Measurements from ENCODE around the gene PSMC5. TPM values are rescaled to one million over a fixed set of nuclear protein-coding genes. Genes with fewer than 3 reads are reported as not detected.

Gene PSMC5
- total and polyA plus RNA-seq, 2 experiments from 2014 or later, result 93.1 to 199 TPM

- TF ChIP-seq, protein P1, sequence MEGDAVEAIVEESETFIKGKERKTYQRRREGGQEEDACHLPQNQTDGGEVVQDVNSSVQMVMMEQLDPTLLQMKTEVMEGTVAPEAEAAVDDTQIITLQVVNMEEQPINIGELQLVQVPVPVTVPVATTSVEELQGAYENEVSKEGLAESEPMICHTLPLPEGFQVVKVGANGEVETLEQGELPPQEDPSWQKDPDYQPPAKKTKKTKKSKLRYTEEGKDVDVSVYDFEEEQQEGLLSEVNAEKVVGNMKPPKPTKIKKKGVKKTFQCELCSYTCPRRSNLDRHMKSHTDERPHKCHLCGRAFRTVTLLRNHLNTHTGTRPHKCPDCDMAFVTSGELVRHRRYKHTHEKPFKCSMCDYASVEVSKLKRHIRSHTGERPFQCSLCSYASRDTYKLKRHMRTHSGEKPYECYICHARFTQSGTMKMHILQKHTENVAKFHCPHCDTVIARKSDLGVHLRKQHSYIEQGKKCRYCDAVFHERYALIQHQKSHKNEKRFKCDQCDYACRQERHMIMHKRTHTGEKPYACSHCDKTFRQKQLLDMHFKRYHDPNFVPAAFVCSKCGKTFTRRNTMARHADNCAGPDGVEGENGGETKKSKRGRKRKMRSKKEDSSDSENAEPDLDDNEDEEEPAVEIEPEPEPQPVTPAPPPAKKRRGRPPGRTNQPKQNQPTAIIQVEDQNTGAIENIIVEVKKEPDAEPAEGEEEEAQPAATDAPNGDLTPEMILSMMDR (conservative IDR thresholded peaks at IDR 0.05; ENCODE audit: low read depth in 2 of 2), result no peak
- no peak for TF ChIP-seq JUNB (IDR thresholded peaks at IDR 0.05; ENCODE audit: unreplicated experiment)
Observed at GRCh38 chr17:63817736-63818385, 9.4 kb upstream of the PSMC5 start (continued).

DNA sequence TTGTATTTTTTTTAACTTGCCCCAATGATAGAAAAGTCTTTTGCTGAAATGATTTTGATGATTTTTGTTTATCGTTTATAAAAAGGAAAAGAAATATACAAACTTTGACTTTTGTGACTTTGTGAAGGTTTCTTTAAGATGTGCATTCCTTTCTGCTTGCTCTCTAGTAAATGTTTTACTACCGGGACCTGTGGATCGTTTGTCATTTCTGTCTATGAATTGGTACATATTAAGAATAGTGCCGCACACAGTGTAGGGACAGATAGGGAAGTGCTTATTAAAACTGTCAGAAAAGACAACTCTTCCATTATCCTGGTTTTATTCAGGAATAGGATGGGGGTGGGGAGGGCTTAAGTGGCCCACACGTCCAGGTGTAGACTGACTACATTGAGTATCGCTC, 8.1 kb upstream of the PSMC5 start:
- Histone ChIP-seq H3K79me2 (replicated peaks; ENCODE audit: insufficient read depth) (no peaks in the 10 kb centered on the region; the same call in 1 of the 2 replicates), H2AFZ (no peak overlapping the region), H3K27me3 (ENCODE audit: insufficient read depth) (no peaks in the 10 kb centered on the region), H3K36me3 (ENCODE audit: insufficient read depth) (peaks cover 81% of the 10 kb centered on the region), H3K4me1 (ENCODE audit: insufficient read depth) (no peaks in the 10 kb centered on the region), H3K4me3 (no peak overlapping the region), H3K27ac (ENCODE audit: low read depth) (0 out of 2 replicates have a peak overlapping the region, but pooled peaks have one; percentile 33), H4K20me1 (replicated peaks; ENCODE audit: insufficient read depth) (peaks cover 65% of the 10 kb centered on the region), H3K4me2 (no peak overlapping the region), H3F3A (replicated peaks; ENCODE audit: low read depth) (peaks cover 50% of the 10 kb centered on the region), H3K9me2 (ENCODE audit: insufficient read depth) (no peaks in the 10 kb centered on the region)
- Mint-ChIP-seq H3K27me3 (ENCODE audit: insufficient read depth, low read depth, poor library complexity) (peaks cover 13% of the 10 kb centered on the region), H3K4me3 (no peak overlapping the region; the same call in 2 of the 3 replicates), H3K9me3 (no peaks in the 10 kb centered on the region; the same call in 2 of the 3 replicates), H3K36me3 (ENCODE audit: low read depth) (peaks cover 100% of the 10 kb centered on the region), H3K27ac (no peak overlapping the region), H3K4me1 (no peaks in the 10 kb centered on the region)
- ATAC-seq, result no peak
- no peak for DNase-seq (ENCODE audit: low spot score)
- TF ChIP-seq JUNB (IDR thresholded peaks at IDR 0.05; ENCODE audit: unreplicated experiment) (no peak), ETS1 (IDR thresholded peaks at IDR 0.05) (no peak), ZNF331 (CRISPR knock-in tag; IDR thresholded peaks at IDR 0.05; ENCODE audit: low read depth) (no peak), NANOG (IDR thresholded peaks at IDR 0.05; ENCODE audit: borderline replicate concordance) (no peak), STAT1 (IDR thresholded peaks at IDR 0.05; ENCODE audit: unreplicated experiment) (no peak), POLR2AphosphoS5 (IDR thresholded peaks at IDR 0.05; ENCODE audit: low read depth) (no peak), ZNF114 (CRISPR knock-in tag; IDR thresholded peaks at IDR 0.05) (no peak), CREB1 (CRISPR knock-in tag; IDR thresholded peaks at IDR 0.05; ENCODE audit: low read depth) (no peak), EZH2 (IDR thresholded peaks at IDR 0.05; ENCODE audit: low read depth, unreplicated experiment) (no peak)
- TF ChIP-seq, protein P1 (conservative IDR thresholded peaks at IDR 0.05; ENCODE audit: low read depth in 2 of 2), result no peak
- TF ChIP-seq, protein P2, sequence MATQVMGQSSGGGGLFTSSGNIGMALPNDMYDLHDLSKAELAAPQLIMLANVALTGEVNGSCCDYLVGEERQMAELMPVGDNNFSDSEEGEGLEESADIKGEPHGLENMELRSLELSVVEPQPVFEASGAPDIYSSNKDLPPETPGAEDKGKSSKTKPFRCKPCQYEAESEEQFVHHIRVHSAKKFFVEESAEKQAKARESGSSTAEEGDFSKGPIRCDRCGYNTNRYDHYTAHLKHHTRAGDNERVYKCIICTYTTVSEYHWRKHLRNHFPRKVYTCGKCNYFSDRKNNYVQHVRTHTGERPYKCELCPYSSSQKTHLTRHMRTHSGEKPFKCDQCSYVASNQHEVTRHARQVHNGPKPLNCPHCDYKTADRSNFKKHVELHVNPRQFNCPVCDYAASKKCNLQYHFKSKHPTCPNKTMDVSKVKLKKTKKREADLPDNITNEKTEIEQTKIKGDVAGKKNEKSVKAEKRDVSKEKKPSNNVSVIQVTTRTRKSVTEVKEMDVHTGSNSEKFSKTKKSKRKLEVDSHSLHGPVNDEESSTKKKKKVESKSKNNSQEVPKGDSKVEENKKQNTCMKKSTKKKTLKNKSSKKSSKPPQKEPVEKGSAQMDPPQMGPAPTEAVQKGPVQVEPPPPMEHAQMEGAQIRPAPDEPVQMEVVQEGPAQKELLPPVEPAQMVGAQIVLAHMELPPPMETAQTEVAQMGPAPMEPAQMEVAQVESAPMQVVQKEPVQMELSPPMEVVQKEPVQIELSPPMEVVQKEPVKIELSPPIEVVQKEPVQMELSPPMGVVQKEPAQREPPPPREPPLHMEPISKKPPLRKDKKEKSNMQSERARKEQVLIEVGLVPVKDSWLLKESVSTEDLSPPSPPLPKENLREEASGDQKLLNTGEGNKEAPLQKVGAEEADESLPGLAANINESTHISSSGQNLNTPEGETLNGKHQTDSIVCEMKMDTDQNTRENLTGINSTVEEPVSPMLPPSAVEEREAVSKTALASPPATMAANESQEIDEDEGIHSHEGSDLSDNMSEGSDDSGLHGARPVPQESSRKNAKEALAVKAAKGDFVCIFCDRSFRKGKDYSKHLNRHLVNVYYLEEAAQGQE (IDR thresholded peaks at IDR 0.05; ENCODE audit: unreplicated experiment), result no peak
